ENCODE measurements around the gene GNG12. TPM values are rescaled to one million over a fixed set of nuclear protein-coding genes. Genes with fewer than 3 reads are reported as not detected.
A peak's percentile ranks its signal among the peaks of the same experiment; 100 is the strongest.

The GNG12 gene
- polyA plus RNA-seq, 5 donors, result 42.2 to 75.1 (median 58.8) TPM

DNA sequence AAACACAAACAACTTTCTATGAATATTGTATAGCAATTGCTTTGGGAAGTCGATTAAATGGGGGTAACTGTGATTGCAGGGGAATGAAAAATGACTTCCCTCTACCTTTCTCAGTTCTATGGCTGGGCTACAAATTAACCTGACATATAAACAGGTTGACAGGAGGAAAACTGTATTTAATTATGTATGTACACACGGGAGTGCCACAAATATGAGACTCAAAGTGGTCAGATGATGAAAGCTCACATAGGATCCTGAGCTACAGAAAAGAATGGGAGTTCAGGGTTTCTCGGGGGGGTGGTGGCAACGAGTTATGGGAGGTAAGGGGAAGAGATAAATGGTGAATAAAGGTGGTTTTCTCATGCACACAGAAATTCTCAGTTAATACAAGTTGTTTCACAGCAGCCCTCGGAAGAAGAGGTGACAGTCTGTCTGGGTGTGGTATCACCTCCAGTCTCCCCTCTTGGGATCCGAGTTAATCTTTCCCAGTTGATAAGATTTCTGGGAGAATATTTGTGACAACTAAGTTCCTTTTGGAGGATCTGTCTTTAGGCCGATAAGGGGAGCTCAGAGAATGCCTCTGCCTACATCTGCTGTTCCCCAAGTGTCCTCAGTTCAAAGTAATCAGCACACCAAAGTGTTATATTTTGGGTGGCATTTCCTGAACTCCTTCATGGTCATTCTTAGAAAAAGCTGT, 122.0 kb downstream of the GNG12 start:
- no peak for DNase-seq

DNA sequence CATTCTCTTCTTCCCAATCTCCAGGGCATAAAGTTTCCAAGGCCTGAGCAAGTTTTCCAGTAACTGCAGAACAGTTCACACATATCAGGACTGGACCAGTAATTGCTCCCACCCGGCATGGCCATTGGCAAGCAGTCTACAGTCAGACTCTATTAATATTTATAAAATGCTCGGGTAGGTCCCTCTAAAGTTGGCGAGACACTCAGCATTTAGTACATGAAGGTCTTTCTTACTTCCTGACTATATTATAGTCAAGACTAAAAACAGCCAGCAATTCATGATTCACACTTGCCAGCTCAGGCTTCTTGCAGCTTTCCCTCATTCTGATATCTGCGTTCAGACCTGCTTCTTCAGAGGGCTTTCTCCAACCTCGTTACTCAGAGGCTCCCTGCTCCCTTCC, 122.8 kb downstream of the GNG12 start:
- DNase-seq, result no peak

DNA sequence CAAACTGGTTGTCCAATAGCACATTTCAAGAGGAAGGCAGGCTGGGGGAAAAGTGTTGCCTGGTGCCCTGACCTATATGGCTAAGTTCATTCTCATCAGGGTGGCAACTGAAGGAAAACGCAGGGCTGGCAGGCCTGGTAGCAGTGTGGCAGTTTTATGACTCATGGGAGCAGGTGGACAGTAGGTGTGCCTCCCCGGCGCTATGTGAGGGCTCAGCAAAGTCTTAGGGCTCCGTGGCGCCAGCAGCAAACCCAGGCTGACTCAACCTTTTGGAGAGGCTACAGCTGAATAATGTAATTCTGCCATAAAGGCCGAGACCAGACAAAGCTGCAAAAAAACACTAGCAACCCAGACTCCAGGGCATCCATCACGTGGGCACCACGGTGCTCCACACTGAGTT, 124.7 kb downstream of the GNG12 start:
- no peak for DNase-seq

DNA sequence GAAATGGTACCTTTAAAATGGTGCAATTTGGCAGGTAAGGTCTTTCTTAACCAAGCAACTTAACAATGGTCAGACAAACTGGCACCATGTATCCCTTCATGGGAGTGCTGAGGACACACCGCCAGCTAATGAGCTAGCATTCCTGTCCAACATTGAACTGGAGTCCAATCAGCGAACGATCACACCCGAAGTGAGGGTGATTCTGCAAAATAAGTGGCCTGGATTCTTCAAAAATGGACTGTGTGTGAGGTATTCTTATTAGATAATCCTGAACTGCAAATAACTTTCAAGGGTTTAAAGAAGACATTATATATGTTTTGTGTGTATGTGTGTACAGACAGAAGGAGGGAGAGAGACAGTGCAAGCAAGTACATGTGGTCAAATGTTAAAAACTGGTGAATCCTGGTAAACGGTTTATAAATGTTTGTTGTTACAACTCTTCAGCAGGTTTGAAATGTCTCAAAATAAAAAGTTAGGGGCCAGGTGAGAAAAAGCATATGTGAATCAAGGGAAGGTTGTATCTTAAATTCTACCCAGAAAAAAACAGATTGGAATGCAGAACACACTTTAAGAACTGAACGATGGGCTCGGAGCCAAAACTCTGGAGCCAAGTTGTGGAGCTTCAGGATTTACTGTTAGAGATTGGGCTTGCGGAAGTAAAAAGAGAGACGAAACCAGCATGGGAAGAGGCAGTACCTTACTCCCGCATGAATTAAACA, 127.4 kb downstream of the GNG12 start:
- DNase-seq, result peak; percentile 26 to 31

DNA sequence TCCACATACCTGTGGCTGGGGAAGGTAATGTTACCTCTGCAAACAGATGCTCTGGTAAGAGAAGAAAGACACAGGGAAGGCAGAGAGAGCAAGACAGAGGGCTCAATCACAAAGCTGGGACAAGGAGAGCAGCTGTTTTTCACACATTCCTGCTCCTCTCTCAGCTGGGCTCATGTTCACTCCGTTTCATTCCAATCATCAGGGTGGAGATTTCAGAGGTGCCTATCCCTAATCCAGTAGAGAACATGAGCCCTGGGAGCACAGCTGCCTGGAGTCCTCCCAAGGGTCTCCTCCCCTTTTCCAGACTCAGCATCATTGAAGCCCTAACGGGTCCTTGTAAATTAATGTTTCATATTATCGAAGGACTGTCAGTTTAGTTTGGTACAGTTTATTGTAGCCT, 128.9 kb downstream of the GNG12 start:
- DNase-seq, result no peak

DNA sequence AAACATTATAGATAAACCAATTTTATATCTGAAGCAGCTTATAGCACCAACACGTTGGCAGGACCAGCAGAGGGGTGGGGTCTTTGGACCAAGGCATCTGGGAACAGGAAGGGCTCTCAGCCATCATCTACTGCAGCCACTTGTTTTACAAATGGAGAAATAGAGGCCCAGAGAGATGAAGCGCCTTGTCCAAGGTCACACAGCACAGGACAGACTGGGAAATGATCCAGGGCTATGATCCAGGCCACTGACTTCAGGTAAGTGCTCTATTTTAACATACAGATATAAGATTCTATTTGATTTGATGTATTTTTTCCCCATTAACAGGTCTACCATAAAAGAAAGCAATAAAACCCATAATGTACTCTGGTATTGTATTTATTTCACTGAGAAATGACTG, 131.4 kb downstream of the GNG12 start:
- DNase-seq, result no peak

DNA sequence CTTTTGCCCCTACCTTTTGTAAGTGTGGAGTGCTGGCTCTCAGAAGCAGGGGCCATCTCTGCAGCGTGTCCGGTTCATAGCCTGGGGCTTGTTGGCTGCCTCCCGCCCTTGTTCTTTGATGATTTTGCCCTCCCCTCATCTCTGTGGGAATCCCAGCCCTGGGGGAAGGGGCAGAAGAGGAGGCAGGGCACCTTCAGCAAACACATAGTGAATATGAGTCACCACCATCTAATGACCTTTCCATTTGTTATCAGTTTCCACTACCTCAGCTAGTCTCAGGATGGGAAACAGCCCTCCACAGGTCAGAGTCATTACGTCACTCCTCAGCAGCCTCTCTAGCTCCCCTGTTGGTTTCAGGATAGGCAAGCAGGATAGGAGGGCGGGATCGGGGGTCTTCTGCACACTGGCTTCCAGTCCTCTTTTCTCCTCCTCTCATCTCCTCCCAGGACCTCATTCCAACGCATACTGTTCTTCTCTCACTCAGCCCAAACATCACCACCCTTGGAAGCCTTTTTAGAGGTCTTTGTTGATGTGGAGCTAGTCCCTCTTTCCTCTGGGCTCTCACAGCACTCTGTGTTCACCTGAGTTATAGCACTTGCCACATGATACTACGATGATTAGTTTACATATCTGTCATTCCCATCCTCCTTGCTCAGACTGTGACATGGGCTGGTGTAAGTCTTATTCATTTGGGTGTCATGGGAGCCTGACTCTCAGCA, 132.4 kb downstream of the GNG12 start:
- no peak for DNase-seq

DNA sequence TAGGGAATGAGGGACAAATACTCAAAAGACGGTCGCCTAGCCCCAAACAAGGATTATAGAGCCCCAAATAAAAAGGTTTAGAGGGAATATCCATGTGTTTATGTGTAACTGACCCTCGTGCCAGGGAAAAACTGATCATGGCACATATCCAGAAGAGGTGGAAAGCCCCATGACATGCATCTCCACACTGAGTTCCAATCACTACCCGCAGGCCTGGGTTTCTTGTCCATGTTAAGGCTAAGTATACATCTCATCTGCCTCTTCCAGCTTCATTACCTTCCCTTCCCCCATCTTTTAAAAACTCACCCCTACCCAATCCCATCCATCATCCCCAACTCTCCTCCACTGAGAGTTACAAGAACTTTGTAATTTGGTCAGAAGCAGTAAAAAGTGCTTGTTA, 133.0 kb downstream of the GNG12 start:
- no peak for DNase-seq

DNA sequence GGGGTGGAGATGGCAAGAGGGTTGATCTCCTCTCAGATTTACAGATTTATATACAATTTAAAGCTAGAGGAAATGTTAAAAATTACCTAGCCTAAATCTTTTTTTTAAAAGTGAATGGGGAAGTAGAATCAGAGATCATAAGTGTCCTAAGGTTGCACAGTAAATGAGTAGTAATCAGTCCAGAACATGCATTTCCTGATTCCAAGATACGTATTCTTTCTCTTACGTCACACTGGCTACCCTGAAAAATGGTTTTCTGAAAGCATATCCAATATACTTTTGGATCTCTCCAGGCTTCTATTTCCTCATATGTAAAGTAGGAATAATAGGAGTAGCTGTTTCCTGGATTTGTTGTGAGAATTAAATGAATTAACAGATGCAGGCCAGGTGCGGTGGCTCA, 136.6 kb downstream of the GNG12 start:
- DNase-seq, result no peak

DNA sequence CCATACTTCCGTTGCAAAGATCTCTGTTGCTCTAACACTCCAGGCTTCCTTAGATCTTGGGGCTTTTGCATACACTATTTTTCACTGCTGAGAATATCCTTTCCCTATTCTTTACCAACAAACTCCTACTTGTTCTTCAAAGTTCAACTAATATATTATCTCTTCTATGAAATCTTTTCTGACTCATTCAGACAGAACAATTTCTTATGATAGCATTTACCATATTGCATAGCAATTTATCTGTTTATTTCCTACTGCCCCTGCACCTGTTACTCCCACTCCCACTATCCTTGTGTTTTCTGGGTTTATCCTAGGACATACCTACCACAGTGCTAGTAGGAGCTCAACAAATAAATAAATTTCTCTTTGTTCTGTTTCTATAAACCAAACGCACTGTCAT, 137.3 kb downstream of the GNG12 start:
- DNase-seq, result no peak

DNA sequence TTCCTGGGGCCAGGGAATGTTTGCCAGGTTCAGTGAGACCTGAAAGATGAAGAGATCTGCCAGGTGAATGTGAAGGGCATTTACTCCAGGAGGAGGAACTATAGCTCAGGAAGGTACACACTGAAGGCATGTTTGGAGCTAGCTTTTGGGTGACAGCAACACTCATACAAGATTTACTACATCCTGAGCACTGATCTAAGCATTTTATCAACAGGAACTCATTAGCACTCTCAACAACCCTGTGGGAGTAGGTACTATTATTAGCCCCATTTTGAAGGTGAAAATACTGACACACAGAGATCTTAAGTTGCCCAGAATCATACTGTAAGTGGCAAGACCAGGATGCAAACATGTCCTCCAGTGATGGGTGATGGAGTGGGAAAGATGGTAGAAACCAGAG, 141.6 kb downstream of the GNG12 start:
- DNase-seq, result no peak

DNA sequence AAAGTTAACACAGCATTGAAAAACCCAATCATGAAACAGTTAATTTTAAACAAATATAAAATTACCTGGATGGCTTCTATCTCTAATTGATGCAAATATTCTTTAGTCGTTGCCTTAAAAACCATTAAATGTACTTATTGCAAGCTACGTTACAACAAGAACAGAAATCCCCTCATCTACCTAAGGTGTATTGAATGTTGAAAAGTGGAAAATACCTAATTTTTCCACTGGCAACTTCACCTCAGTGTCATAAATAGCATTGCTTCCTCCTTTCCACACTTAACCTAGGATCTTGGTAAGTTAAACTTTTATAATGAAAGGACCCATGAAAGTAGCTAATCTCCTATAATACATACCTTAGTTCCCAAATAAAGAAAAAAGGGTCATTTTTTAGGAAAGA, 142.9 kb downstream of the GNG12 start:
- no peak for DNase-seq

DNA sequence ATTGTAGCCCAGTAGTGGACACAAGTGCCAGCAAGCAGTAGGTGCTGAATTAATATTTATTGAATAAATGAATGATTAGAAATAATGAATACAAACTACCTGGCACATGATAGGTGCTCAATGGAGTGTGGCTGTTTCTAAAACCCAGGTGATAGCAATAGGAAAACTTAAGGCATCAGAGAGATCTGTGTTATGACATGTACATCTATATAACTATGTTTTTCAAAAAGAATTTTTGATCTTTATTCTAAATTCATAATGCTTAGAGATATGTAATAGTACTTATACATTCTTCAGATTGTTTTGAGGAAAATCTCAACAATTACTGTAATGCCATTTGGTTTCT, 143.3 kb downstream of the GNG12 start:
- DNase-seq, result no peak

DNA sequence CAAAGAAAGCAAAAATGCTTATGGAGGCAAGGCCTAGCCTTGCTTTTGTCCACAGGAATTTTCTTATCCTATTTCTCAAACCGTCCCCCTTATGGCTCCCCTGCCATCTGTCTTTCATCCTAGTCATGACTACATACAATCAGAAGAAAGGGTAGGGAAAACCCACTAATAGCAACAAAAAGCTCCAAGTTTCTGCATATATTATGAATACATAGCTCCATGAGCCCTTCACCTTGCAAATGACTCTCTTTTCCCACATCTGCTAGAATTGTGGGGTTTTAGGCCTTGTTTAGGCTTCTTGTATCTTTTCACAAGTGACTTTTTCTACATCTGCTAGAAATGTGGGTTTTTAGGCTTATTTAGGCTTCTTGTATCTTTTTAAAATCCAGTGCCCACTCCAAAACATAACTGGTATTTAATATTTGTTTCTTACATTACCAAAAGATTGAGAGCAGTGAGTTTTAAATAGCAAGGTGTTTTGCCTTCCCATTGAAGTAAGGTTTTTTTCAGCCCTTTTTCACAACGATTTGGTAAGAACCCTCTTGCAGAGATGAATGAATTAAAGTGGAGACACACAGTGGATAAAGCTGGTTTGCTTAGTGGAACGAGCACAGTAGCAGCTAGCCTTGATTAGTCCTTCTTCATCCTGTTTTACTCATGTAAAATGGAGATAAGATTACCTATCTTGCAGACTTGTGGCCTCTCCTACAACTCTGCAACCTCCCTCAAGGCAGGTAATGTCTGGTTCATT, 143.8 kb downstream of the GNG12 start:
- no peak for DNase-seq

DNA sequence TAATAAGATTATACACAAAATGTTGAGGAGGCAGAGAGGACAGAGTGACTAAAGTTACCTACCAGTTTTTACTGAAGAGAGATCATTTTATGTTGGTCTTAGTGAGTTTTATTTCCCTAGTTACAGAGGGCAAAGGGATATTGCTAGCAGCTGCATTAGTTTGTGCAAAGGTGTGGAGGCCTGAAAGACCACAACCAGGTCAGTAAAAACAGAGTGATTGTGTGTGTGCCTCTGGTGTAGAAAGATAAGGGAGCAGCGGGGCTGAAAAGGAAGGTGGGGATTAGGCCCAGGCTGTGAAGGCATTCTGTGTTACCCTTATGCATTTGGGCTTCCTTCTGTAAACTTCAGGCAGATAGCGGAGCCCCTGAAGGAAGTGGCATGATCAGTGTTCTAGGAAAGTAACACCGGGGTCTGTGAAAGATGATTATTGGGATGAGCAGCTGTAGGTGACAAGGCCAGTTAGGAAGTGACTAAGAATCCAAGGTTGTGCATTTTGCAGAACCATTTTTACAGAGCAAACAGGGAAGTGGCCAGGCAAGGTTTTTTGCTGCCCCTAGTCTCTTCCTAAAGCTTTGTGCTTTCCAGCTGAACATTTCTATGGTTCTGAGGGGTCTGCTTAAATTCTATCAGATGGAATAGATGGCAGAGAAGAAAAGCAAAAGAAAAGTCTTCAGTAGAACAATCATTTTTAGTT, 144.6 kb downstream of the GNG12 start:
- DNase-seq, result no peak

DNA sequence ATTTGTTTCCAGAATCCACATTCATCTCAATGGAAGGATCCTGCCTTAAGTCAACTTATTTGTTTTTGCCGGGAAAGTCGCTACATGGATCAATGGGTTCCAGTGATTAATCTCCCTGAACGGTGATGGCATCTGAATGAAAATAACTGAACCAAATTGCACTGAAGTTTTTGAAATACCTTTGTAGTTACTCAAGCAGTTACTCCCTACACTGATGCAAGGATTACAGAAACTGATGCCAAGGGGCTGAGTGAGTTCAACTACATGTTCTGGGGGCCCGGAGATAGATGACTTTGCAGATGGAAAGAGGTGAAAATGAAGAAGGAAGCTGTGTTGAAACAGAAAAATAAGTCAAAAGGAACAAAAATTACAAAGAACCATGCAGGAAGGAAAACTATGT, 145.6 kb downstream of the GNG12 start:
- DNase-seq, result no peak

DNA sequence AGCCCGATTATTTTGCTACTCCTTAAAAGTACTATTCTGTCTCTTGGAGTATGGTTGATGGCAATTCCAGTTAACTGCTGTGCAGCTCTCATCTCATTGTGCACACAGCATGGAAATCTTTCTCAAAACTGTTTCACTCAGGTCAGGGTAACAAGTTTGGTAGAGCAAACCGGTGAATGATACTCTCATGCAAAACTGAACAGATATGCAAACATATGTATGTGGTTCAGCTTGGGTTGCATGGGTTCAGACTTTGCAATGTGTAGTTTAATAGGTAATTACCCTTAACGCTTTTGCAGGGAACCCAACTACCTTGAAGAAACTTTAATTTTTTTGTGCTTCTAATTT, 146.1 kb downstream of the GNG12 start:
- DNase-seq, result no peak

DNA sequence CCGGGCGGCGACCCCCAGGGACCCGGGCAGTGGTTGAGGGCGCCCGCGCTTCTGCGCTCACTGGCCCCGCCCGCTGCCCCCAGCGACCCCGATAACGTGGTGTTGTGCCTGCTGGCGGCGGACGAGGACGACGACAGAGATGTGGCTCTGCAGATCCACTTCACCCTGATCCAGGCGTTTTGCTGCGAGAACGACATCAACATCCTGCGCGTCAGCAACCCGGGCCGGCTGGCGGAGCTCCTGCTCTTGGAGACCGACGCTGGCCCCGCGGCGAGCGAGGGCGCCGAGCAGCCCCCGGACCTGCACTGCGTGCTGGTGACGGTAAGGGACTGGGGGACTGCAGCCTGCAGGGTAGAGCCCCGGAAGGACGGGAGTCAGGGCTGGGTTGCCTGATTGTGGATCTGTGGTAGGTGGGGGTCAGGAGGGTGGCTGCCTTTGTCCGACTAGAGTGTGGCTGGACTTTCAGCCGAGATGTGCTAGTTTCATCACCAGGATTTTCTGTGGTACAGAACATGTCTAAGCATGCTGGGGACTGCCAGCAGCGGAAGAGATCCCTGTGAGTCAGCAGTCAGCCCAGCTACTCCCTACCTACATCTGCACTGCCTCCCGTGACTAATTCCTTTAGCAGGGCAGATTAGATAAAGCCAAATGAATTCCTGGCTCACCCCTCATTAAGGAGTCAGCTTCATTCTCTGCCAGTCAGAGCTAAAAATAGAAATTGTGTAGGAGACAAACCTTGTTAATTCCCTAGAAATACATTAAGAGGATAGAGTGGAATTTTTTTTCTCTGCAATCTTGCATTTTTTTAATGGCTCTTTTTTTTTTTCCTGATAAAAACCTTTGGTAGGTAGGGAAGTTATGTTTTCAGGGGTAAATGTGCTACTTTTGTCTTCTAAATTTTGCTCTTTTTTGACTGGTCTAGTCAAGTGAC, 146.7 kb downstream of the GNG12 start:
- DNase-seq, result peak; percentile 42 to 62

DNA sequence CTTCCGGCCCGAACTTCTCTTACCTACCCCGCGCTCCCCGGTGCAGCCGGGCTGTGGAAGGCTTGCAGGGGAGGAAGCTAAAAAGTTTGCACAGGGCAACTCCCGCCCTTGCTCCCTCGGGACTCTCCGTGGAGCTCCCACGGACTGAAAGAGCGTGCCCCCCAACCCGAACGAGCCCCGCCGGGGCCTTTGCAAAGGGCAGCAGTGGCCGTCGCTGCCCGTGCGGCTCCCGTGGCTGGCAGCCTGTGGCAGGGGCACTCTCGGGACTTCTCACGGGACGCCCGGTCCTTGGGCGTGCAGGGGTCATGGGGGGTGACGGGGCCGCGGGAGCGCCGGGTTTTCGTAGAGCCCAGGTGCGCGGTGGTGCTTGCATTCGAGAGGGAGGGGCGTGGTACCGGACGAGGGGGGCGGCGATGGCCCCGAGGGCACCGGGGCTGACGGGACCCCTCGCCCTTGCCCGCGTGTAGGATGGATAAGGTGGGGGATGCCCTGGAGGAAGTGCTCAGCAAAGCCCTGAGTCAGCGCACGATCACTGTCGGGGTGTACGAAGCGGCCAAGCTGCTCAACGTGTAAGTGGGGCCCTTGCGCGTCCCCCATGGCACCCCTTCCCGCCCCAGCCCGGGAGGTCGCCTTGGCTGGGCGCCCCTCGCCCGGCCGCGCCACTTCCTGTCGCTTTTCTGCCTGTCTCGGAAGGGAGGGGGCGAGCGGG, 147.6 kb downstream of the GNG12 start:
- DNase-seq, result peak in 1 of 2 donors; percentile 40

DNA sequence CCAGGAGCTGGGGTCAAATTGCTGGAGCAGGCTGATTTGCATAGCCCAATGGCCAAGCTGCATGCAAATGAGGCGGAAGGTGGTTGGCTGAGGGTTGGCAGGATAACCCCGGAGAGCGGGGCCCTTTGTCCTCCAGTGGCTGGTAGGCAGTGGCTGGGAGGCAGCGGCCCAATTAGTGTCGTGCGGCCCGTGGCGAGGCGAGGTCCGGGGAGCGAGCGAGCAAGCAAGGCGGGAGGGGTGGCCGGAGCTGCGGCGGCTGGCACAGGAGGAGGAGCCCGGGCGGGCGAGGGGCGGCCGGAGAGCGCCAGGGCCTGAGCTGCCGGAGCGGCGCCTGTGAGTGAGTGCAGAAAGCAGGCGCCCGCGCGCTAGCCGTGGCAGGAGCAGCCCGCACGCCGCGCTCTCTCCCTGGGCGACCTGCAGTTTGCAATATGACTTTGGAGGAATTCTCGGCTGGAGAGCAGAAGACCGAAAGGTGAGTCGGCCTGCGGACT, 148.2 kb downstream of the GNG12 start, which contains the start of gene GADD45A:
GADD45A (plus strand) TSS at position 135 of the 491 bp plus-strand sequence; CDS start at position 429, 294 bp downstream.
- peak; percentile 97 to 98 for DNase-seq
